ENCODE measurements around the gene SUCO.

DNA sequence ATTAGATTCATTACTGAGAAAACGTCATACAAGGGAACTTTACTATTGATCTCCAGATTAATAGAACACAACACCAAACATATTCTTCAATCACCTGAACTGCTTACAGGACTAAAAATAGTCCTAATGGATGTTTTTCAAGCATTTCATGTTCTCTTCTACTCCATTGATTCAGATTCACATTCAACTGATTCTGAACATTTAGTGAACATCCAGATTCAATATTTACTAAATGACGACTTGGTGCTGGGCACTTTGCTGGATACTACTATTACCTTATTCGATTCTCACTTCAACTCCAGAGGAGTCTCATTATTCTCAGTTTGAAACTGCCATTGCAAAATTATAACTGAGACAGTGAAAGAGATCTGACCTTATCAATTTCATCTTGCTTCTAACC, 18.8 kb upstream of the SUCO start:
- TF ChIP-seq CTCF (IDR thresholded peaks at IDR 0.05; ENCODE audit: poor library complexity): no peak
- no peak for TF ChIP-seq EZH2 (IDR thresholded peaks at IDR 0.05; ENCODE audit: borderline replicate concordance)
- TF ChIP-seq EZH2phosphoT487 (IDR thresholded peaks at IDR 0.05; ENCODE audit: low read depth, severe bottlenecking, unreplicated experiment): no peak
